Smooth muscle cell (in vitro differentiated cells): ENCODE measurements around the gene MBNL2. TPM values are rescaled to one million over a fixed set of nuclear protein-coding genes. Genes with fewer than 3 reads are reported as not detected.

Source experiments
- DNase-seq: peaks from one replicate; lab custom pipeline; 2025; ENCODE audit not compliant: unreplicated experiment; lab: John Stamatoyannopoulos, UW
- H2AFZ ChIP-seq: fragments of 200-600 bp; sonication (generic); 2 replicates; pipeline ENCODE4 v1.6.0; 2016; ENCODE audit warnings: antibody characterized with exemption, low read depth, mild to moderate bottlenecking
- H3F3A ChIP-seq: fragments of 200-600 bp; sonication (generic); 2 replicates; pipeline ENCODE4 v1.6.0; 2017; ENCODE audit warnings: antibody characterized with exemption, low read depth
- H3K27ac ChIP-seq: fragments of 200-600 bp; sonication (generic); 2 replicates; pipeline ENCODE4 v1.5.1; 2016; ENCODE audit warnings: low read depth, mild to moderate bottlenecking
- H3K27me3 ChIP-seq: fragments of 200-600 bp; sonication (generic); 2 replicates; pipeline ENCODE4 v1.6.1; 2016; ENCODE audit warnings: low read depth, mild to moderate bottlenecking
- H3K36me3 ChIP-seq: fragments of 200-600 bp; sonication (generic); 2 replicates; pipeline ENCODE4 v1.5.1; 2016; ENCODE audit warnings: low read depth
- H3K4me1 ChIP-seq: fragments of 200-600 bp; sonication (generic); 2 replicates; pipeline ENCODE4 v1.5.1; 2016; ENCODE audit warnings: low read depth
- H3K4me2 ChIP-seq: fragments of 200-600 bp; sonication (generic); 2 replicates; pipeline ENCODE4 v1.6.0; 2016; ENCODE audit warnings: mild to moderate bottlenecking
- H3K4me3 ChIP-seq: fragments of 200-600 bp; sonication (generic); 2 replicates; pipeline ENCODE4 v1.5.1; 2016; ENCODE audit warnings: mild to moderate bottlenecking
- H3K79me2 ChIP-seq: fragments of 200-600 bp; sonication (generic); 2 replicates; pipeline ENCODE4 v1.6.0; 2016; ENCODE audit warnings: low read depth, mild to moderate bottlenecking
- H3K9ac ChIP-seq: fragments of 200-600 bp; sonication (generic); 2 replicates; pipeline ENCODE4 v1.6.0; 2016; ENCODE audit warnings: low read depth
- H3K9me3 ChIP-seq: fragments of 200-600 bp; sonication (generic); replicated peaks from 2 replicates; pipeline ENCODE4 v1.5.1; 2016; ENCODE audit warnings: low read depth
- H4K20me1 ChIP-seq: fragments of 200-600 bp; sonication (generic); 2 replicates; pipeline ENCODE4 v1.6.0; 2016; ENCODE audit warnings: low read depth
- CTCF ChIP-seq: fragments of 200-600 bp; sonication (generic); IDR thresholded peaks from 2 replicates; pipeline ENCODE4 v1.5.1; 2017; ENCODE audit warnings: borderline replicate concordance, mild to moderate bottlenecking, antibody characterized with exemption; ENCODE audit not compliant: insufficient read depth, poor library complexity, severe bottlenecking
- WGBS: methylation state at CpG from one replicate; pipeline ENCODE4 v1.1.7; 2016; ENCODE audit warnings: low lambda C conversion rate; 5-methylcytosine and 5-hydroxymethylcytosine counted together
- polyA plus RNA-seq: library from polyadenylated mRNA; unstranded; fragments of >200 nt; fragmentation: Nextera tagmentation; extraction: Ambion mirVana; gene quantifications from 2 replicates; pipeline ENCODE4 v1.2.1, GENCODE V29; 2016
- total RNA-seq: library from RNA; depleted of rRNA; stranded (reverse); fragments of >200 nt; gene quantifications from 2 replicates; pipeline ENCODE4 v1.2.3, GENCODE V29; 2014

The MBNL2 gene
- total and polyA plus RNA-seq, 2 experiments from 2014 or later: 33.7 to 120 TPM

- 92% methylated on average over 8 of the region's 8 CpGs for WGBS
- DNase-seq: no peak
- Histone ChIP-seq H3K27me3 (no peaks in the 10 kb centered on the region), H3K36me3 (no peaks in the 10 kb centered on the region), H3K79me2 (no peaks in the 10 kb centered on the region), H3K4me3 (no peak overlapping the region), H3K4me1 (no peaks in the 10 kb centered on the region), H3K9ac (no peak overlapping the region), H3K9me3 (no peaks in the 10 kb centered on the region), H3F3A (no peaks in the 10 kb centered on the region), H3K4me2 (no peak overlapping the region), H3K27ac (no peak overlapping the region), H2AFZ (no peak overlapping the region), H4K20me1 (no peaks in the 10 kb centered on the region)
- no peak for TF ChIP-seq CTCF
These were observed 201.3 kb downstream of the MBNL2 start for GRCh38 chr13:97423300-97424045.

- no peak for DNase-seq
- H4K20me1 ChIP-seq: no peaks in the 10 kb centered on the region
- WGBS: 51% methylated on average over 2 of the region's 2 CpGs
These were observed 203.5 kb downstream of the MBNL2 start for GRCh38 chr13:97425590-97425989.

GRCh38 chr13:97426695-97427094 is 204.6 kb downstream of the MBNL2 start:
- no peak overlapping the region for H2AFZ ChIP-seq
- H3K4me2 ChIP-seq: no peak overlapping the region
- no peaks in the 10 kb centered on the region for H3F3A ChIP-seq
- H3K36me3 ChIP-seq: no peaks in the 10 kb centered on the region
- no peak overlapping the region for H3K27ac ChIP-seq
- no peaks in the 10 kb centered on the region for H3K79me2 ChIP-seq
- H3K9me3 ChIP-seq: no peaks in the 10 kb centered on the region
- no peak overlapping the region for H3K9ac ChIP-seq
- no peak overlapping the region for H3K4me3 ChIP-seq
- no peak for TF ChIP-seq CTCF
- no peaks in the 10 kb centered on the region for H4K20me1 ChIP-seq
- peaks cover under 1% of the 10 kb centered on the region for H3K4me1 ChIP-seq
- H3K27me3 ChIP-seq: no peaks in the 10 kb centered on the region
- no peak for DNase-seq
- WGBS: 88% methylated on average over 3 of the region's 3 CpGs

More at GRCh38 chr13:97425590-97425989, 203.5 kb downstream of the MBNL2 start:
- Histone ChIP-seq H3K4me2 (no peak overlapping the region), H3K9ac (no peak overlapping the region), H2AFZ (no peak overlapping the region), H3K4me3 (no peak overlapping the region), H3K27ac (no peak overlapping the region), H3K4me1 (no peaks in the 10 kb centered on the region), H3K79me2 (no peaks in the 10 kb centered on the region), H3K36me3 (no peaks in the 10 kb centered on the region), H3K9me3 (no peaks in the 10 kb centered on the region), H3F3A (no peaks in the 10 kb centered on the region), H3K27me3 (no peaks in the 10 kb centered on the region)
- no peak for TF ChIP-seq CTCF

GRCh38 chr13:97429681-97430081 is 207.5 kb downstream of the MBNL2 start:
- Histone ChIP-seq H4K20me1 (no peaks in the 10 kb centered on the region), H3K9ac (no peak overlapping the region), H3K27ac (no peak overlapping the region), H3K4me3 (no peak overlapping the region), H3K4me1 (peaks cover 8% of the 10 kb centered on the region), H3F3A (no peaks in the 10 kb centered on the region), H2AFZ (no peak overlapping the region), H3K27me3 (no peaks in the 10 kb centered on the region), H3K36me3 (no peaks in the 10 kb centered on the region), H3K79me2 (peaks cover 3% of the 10 kb centered on the region), H3K9me3 (no peaks in the 10 kb centered on the region), H3K4me2 (peak overlapping the region; percentile 12)
- TF ChIP-seq CTCF: no peak
- DNase-seq: no peak
- WGBS: 64% methylated on average over 6 of the region's 6 CpGs
